MCF 10A (cell line): ENCODE data around the gene COL4A6. TPM values are rescaled to one million over a fixed set of nuclear protein-coding genes. Genes with fewer than 3 reads are reported as not detected.
A peak's percentile ranks its signal among the peaks of the same experiment; 100 is the strongest.

Experiments
- BruUV-seq: library from RNA; stranded (reverse); fragments of 400-500 nt; replicated peaks from 2 replicates; lab custom pipeline; 2021; lab: Mats Ljungman, UMichigan
- CTCF ChIA-PET: fragments of 300-600 bp; sonication (Branson Sonifier 250); formaldehyde crosslinking; extraction: SDS; loops from one replicate; lab custom pipeline; 2021; ENCODE audit warnings: antibody characterized with exemption, inconsistent platforms; lab: Yijun Ruan, JAX
- POLR2A ChIA-PET: fragments of 300-600, 350-650 bp; sonication (Branson Sonifier 250); formaldehyde crosslinking; extraction: SDS; loops from one replicate; lab custom pipeline; 2020; ENCODE audit warnings: antibody characterized with exemption, inconsistent platforms; lab: Yijun Ruan, JAX
- DNase-seq: peaks from one replicate; pipeline ENCODE4 v3.0.0-alpha.2; 2018; ENCODE audit not compliant: unreplicated experiment
- H3K27ac Mint-ChIP-seq: one replicate; pipeline ENCODE4 v1.8.0; 2022; ENCODE audit warnings: mild to moderate bottlenecking, low read depth, mixed read lengths; ENCODE audit not compliant: unreplicated experiment
- H3K27me3 Mint-ChIP-seq: one replicate; pipeline ENCODE4 v1.8.0; 2022; ENCODE audit warnings: mixed read lengths; ENCODE audit not compliant: insufficient read depth, unreplicated experiment
- H3K36me3 Mint-ChIP-seq: one replicate; pipeline ENCODE4 v1.8.0; 2022; ENCODE audit warnings: mild to moderate bottlenecking, moderate library complexity, mixed read lengths; ENCODE audit not compliant: insufficient read depth, unreplicated experiment
- H3K4me1 Mint-ChIP-seq: one replicate; pipeline ENCODE4 v1.8.0; 2022; ENCODE audit warnings: mixed read lengths; ENCODE audit not compliant: insufficient read depth, unreplicated experiment
- H3K4me3 Mint-ChIP-seq: one replicate; pipeline ENCODE4 v1.8.0; 2022; ENCODE audit warnings: mild to moderate bottlenecking, moderate library complexity, mixed read lengths; ENCODE audit not compliant: unreplicated experiment
- H3K9me3 Mint-ChIP-seq: one replicate; pipeline ENCODE4 v1.8.0; 2022; ENCODE audit warnings: mixed read lengths; ENCODE audit not compliant: unreplicated experiment
- CTCF ChIP-seq: fragments of 200-600 bp; IDR thresholded peaks from one replicate; pipeline ENCODE4 v1.8.0; 2022; ENCODE audit warnings: antibody characterized with exemption, mild to moderate bottlenecking; ENCODE audit not compliant: unreplicated experiment
- intact Hi-C: fragments of 100-400 bp; cut with micrococcal nuclease; formaldehyde crosslinking; loops from 2 replicates; pipeline ENCODE4 v1.14.1; 2022
- total RNA-seq: library from RNA; stranded (reverse); gene quantifications from 2 replicates; pipeline ENCODE4 v1.2.3, GENCODE V29; 2022

Gene COL4A6
- total RNA-seq, 1 experiment from 2014 or later = 58.3 TPM

GRCh38 chrX:108362026-108362425, 76.2 kb downstream of the COL4A6 start:
- no TSS peak for BruUV-seq
- no peaks in the 10 kb centered on the region for H3K36me3 Mint-ChIP-seq
- peaks cover 19% of the 10 kb centered on the region for H3K4me1 Mint-ChIP-seq
- no peak overlapping the region for H3K27ac Mint-ChIP-seq
- intact Hi-C loops = no loop called here
- peak overlapping the region; percentile 2 for H3K4me3 Mint-ChIP-seq
- ChIA-PET CTCF (no interaction called here), POLR2A (interaction anchor here (0.7 to 1.4 kb wide), 4 partner anchors 11 to 78 kb away, joined by 3 to 6 read pairs (median 3); partner anchors contain the start of genes COL4A5 and COL4A6)
- DNase-seq = peak; percentile 36
- H3K27me3 Mint-ChIP-seq = peaks cover 81% of the 10 kb centered on the region
- H3K9me3 Mint-ChIP-seq = no peaks in the 10 kb centered on the region
- TF ChIP-seq CTCF = no peak

GRCh38 chrX:108361316-108361715, 76.9 kb downstream of the COL4A6 start:
- Mint-ChIP-seq H3K27ac (no peak overlapping the region), H3K4me1 (peaks cover 19% of the 10 kb centered on the region), H3K4me3 (no peak overlapping the region), H3K27me3 (peaks cover 78% of the 10 kb centered on the region), H3K9me3 (no peaks in the 10 kb centered on the region), H3K36me3 (no peaks in the 10 kb centered on the region)
- no peak for TF ChIP-seq CTCF
- intact Hi-C loops = no loop called here
- no TSS peak for BruUV-seq
- CTCF ChIA-PET = no interaction called here
- POLR2A ChIA-PET = interaction anchor here (0.8 to 1.4 kb wide), 4 partner anchors 12 to 79 kb away, joined by 3 to 6 read pairs (median 3); partner anchors contain the start of gene COL4A5
- DNase-seq = no peak

GRCh38 chrX:108359806-108360602, 78.2 kb downstream of the COL4A6 start:
- H3K4me1 Mint-ChIP-seq = peaks cover 19% of the 10 kb centered on the region
- TF ChIP-seq CTCF = no peak
- no peak overlapping the region for H3K27ac Mint-ChIP-seq
- peaks cover 75% of the 10 kb centered on the region for H3K27me3 Mint-ChIP-seq
- no peaks in the 10 kb centered on the region for H3K36me3 Mint-ChIP-seq
- ChIA-PET CTCF (interaction anchor here (0.6 to 0.9 kb wide), 2 partner anchors 20 to 135 kb away, joined by 3 to 4 read pairs; no protein-coding TSS in a partner anchor), POLR2A (interaction anchor here (1.0 kb wide), 1 partner anchor 11 kb away, joined by 3 read pairs; no protein-coding TSS in a partner anchor)
- no peak for DNase-seq
- intact Hi-C loops = no loop called here
- no peak overlapping the region for H3K4me3 Mint-ChIP-seq
- H3K9me3 Mint-ChIP-seq = no peaks in the 10 kb centered on the region
- no TSS peak for BruUV-seq

- Mint-ChIP-seq H3K27ac (no peak overlapping the region), H3K4me1 (no peaks in the 10 kb centered on the region), H3K36me3 (no peaks in the 10 kb centered on the region), H3K4me3 (no peak overlapping the region), H3K27me3 (peaks cover 82% of the 10 kb centered on the region), H3K9me3 (no peaks in the 10 kb centered on the region)
- TF ChIP-seq CTCF = no peak
- BruUV-seq = no TSS peak
- ChIA-PET CTCF (interaction anchor here (1.1 kb wide), 1 partner anchor 129 kb away, joined by 4 read pairs; no protein-coding TSS in a partner anchor), POLR2A (interaction anchor here (0.6 to 1.2 kb wide), 3 partner anchors 42 to 473 kb away, joined by 3 read pairs; no protein-coding TSS in a partner anchor)
- intact Hi-C loops = no loop called here
- no peak for DNase-seq
Observed at GRCh38 chrX:108353452-108353851, 84.8 kb downstream of the COL4A6 start.
